GM12891 (cell line): ENCODE results near the gene PHF24.

Experiments used
- POLR2A ChIP-seq: IDR thresholded peaks from 2 replicates; pipeline ENCODE4 v1.6.1; 2011; ENCODE audit warnings: low read depth, low read length, control low read depth
- POLR2AphosphoS5 ChIP-seq: IDR thresholded peaks from 2 replicates; pipeline ENCODE4 v1.6.1; 2011; ENCODE audit warnings: low read depth, low read length, control low read depth
- TAF1 ChIP-seq: IDR thresholded peaks from 2 replicates; pipeline ENCODE4 v1.6.1; 2011; ENCODE audit warnings: low read depth, low read length, control low read depth

DNA sequence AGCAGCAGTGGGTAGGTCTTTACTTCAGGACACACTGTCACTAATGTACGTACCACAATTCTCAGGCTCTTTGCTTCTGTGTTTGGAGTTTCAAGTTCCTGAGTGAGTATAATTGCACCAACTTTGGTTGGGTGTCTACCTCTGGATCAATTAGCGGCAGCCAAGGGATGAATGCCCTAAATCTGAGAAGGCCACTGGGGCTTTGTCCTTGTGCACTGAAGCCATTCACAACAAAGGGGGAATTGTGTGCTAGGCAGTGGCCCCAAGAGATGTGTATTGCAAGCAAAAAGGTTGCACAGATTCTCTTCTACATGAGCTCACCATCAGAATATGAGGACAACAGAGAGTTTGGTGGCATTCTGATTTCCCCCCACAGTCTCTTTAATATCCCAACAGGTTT, 3.9 kb upstream of the PHF24 start:
- TF ChIP-seq POLR2AphosphoS5: no peak
- TF ChIP-seq POLR2A: no peak
- no peak for TF ChIP-seq TAF1
